DOHH2 (cell line): ENCODE data around the gene CD3G.

Experiments used
- EZH2phosphoT487 ChIP-seq: fragments of 200-600 bp; sonication (generic); IDR thresholded peaks from 2 replicates; pipeline ENCODE4 v1.6.1; 2017; ENCODE audit warnings: borderline replicate concordance, mild to moderate bottlenecking, antibody characterized with exemption, low read length, moderate library complexity, mixed read lengths
- TF ChIP-seq, protein P1 (sequence below): fragments of 200-600 bp; sonication (generic); IDR thresholded peaks from one replicate; pipeline ENCODE4 v1.5.1; 2014; ENCODE audit warnings: antibody characterized with exemption, mild to moderate bottlenecking, low read depth, low read length; ENCODE audit not compliant: poor library complexity, severe bottlenecking

DNA sequence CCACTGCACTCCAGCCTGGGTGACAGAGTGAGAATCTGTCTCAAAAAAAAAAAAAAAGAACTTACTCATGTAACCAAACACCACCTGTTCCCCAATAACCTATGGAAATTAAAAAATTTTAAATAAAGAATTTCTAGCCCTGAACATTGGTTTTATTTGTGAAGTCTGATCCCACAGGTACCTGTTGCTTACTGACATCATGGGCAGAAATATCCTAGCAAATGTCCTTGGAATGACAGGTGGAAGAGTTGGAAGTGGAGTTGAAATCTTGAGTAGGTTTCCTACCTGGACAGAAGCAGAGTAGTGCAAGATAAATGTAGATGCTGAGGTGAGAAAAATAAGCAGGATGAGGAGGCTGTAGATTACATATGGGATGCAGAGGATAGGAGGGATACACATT is 18.9 kb upstream of the CD3G start:
- TF ChIP-seq, protein P1, sequence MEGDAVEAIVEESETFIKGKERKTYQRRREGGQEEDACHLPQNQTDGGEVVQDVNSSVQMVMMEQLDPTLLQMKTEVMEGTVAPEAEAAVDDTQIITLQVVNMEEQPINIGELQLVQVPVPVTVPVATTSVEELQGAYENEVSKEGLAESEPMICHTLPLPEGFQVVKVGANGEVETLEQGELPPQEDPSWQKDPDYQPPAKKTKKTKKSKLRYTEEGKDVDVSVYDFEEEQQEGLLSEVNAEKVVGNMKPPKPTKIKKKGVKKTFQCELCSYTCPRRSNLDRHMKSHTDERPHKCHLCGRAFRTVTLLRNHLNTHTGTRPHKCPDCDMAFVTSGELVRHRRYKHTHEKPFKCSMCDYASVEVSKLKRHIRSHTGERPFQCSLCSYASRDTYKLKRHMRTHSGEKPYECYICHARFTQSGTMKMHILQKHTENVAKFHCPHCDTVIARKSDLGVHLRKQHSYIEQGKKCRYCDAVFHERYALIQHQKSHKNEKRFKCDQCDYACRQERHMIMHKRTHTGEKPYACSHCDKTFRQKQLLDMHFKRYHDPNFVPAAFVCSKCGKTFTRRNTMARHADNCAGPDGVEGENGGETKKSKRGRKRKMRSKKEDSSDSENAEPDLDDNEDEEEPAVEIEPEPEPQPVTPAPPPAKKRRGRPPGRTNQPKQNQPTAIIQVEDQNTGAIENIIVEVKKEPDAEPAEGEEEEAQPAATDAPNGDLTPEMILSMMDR, result no peak
- no peak for TF ChIP-seq EZH2phosphoT487
